SK-N-SH (cell line): ENCODE measurements around the gene SACM1L. TPM values are rescaled to one million over a fixed set of nuclear protein-coding genes. Genes with fewer than 3 reads are reported as not detected.

Experiments
- CTCF ChIA-PET: fragments of 300-600, 350-600 bp; formaldehyde crosslinking; extraction: SDS; loops from one replicate; lab custom pipeline; 2021; lab: Yijun Ruan, JAX
- POLR2A ChIA-PET: fragments of 350-600 bp; sonication (Branson Sonifier 250); formaldehyde crosslinking; extraction: SDS; loops from one replicate; lab custom pipeline; 2020; ENCODE audit warnings: antibody characterized with exemption, inconsistent platforms; lab: Yijun Ruan, JAX
- DNase-seq: peaks from one replicate; pipeline ENCODE4 v3.0.0; 2012
- H2AFZ ChIP-seq: fragments of 200-600 bp; sonication (generic); 2 replicates; pipeline ENCODE4 v1.8.1; 2016; ENCODE audit warnings: antibody characterized with exemption, mild to moderate bottlenecking, low read depth
- H3F3A ChIP-seq: fragments of 200-600 bp; sonication (generic); replicated peaks from 2 replicates; pipeline ENCODE3; 2016; ENCODE audit warnings: antibody characterized with exemption, mild to moderate bottlenecking; ENCODE audit not compliant: insufficient read depth
- H3K27ac ChIP-seq, 2 experiments: fragments of 200-500 bp in 1 of 2; fragments of 200-600 bp in 1 of 2; sonication (Bioruptor generic) in 1 of 2; sonication (generic), shearing (Covaris generic) in 1 of 2; 2 replicates each; pipeline versions ENCODE4 v1.5.1 to v1.6.1; 2014 to 2016; ENCODE audit warnings: low read depth in 2 of 2, inconsistent platforms in 1 of 2, low read length in 1 of 2, mild to moderate bottlenecking in 1 of 2, mixed read lengths in 1 of 2
- H3K27me3 ChIP-seq: fragments of 200-600 bp; sonication (generic), shearing (Covaris generic); 2 replicates; pipeline ENCODE4 v1.6.1; 2016; ENCODE audit warnings: mixed run types; ENCODE audit not compliant: insufficient read depth
- H3K36me3 ChIP-seq, 2 experiments: fragments of 200-500 bp in 1 of 2; fragments of 200-600 bp in 1 of 2; sonication (Bioruptor generic) in 1 of 2; sonication (generic) in 1 of 2; replicated peaks in 1 of 2; 2 replicates each; pipeline versions ENCODE3 to v1.5.1; 2014 to 2016; ENCODE audit warnings: low read length in 1 of 2, mild to moderate bottlenecking in 1 of 2; ENCODE audit not compliant: insufficient read depth in 2 of 2, control insufficient read depth in 1 of 2
- H3K4me1 ChIP-seq, 2 experiments: fragments of 200-500 bp in 1 of 2; fragments of 200-600 bp in 1 of 2; sonication (Bioruptor generic) in 1 of 2; sonication (generic), shearing (Covaris generic) in 1 of 2; 2 replicates each; pipeline versions ENCODE4 v1.5.1 to v1.6.1; 2014 to 2016; ENCODE audit warnings: low read depth in 1 of 2, low read length in 1 of 2, mixed run types in 1 of 2; ENCODE audit not compliant: insufficient read depth in 2 of 2, control insufficient read depth in 1 of 2
- H3K4me2 ChIP-seq: fragments of 200-600 bp; sonication (generic), shearing (Covaris generic); 2 replicates; pipeline ENCODE4 v1.6.1; 2017; ENCODE audit warnings: mixed run types
- H3K4me3 ChIP-seq, 2 experiments: fragments of 200-500 bp in 1 of 2; fragments of 200-600 bp in 1 of 2; sonication (Bioruptor generic) in 1 of 2; sonication (generic), shearing (Covaris generic) in 1 of 2; 2 replicates each; pipeline versions ENCODE4 v1.5.1 to v1.8.1; 2014 to 2016; ENCODE audit warnings: low read depth in 2 of 2, inconsistent platforms in 1 of 2, low read length in 1 of 2, mild to moderate bottlenecking in 1 of 2, mixed read lengths in 1 of 2, moderate library complexity in 1 of 2
- H3K79me2 ChIP-seq: fragments of 200-600 bp; sonication (generic); 2 replicates; pipeline ENCODE4 v1.8.1; 2017; ENCODE audit warnings: mild to moderate bottlenecking; ENCODE audit not compliant: insufficient read depth
- H3K9ac ChIP-seq: fragments of 200-600 bp; sonication (generic); 2 replicates; pipeline ENCODE4 v1.6.1; 2017; ENCODE audit warnings: mixed run types
- H3K9me2 ChIP-seq: fragments of 200-600 bp; sonication (generic); 2 replicates; pipeline ENCODE4 v1.6.1; 2017; ENCODE audit warnings: mixed run types
- H3K9me3 ChIP-seq: fragments of 200-600 bp; sonication (generic); 2 replicates; pipeline ENCODE4 v1.6.1; 2017; ENCODE audit warnings: mixed run types, mild to moderate bottlenecking, moderate library complexity
- H4K20me1 ChIP-seq: fragments of 200-600 bp; sonication (generic); 2 replicates; pipeline ENCODE4 v1.6.1; 2017; ENCODE audit warnings: mild to moderate bottlenecking, mixed run types; ENCODE audit not compliant: insufficient read depth
- FOSL2 ChIP-seq: IDR thresholded peaks from 2 replicates; pipeline ENCODE4 v1.4.0; 2012; ENCODE audit warnings: low read depth, mild to moderate bottlenecking, moderate library complexity, borderline replicate concordance
- GABPA ChIP-seq: IDR thresholded peaks from 2 replicates; pipeline ENCODE4 v1.4.0; 2012; ENCODE audit warnings: low read depth, mild to moderate bottlenecking
- IRF3 ChIP-seq: fragments of 150-350 bp; IDR thresholded peaks from 2 replicates; pipeline ENCODE4 v1.6.1; 2016; ENCODE audit warnings: mild to moderate bottlenecking, low read depth, low read length
- JUND ChIP-seq: IDR thresholded peaks from 2 replicates; pipeline ENCODE4 v1.4.0; 2012
- MXI1 ChIP-seq: IDR thresholded peaks from 2 replicates; pipeline ENCODE4 v1.6.1; 2012; ENCODE audit warnings: mild to moderate bottlenecking, low read depth, low read length, improper control_type of control experiment
- NFIC ChIP-seq: IDR thresholded peaks from 2 replicates; pipeline ENCODE4 v1.4.0; 2012; ENCODE audit warnings: borderline replicate concordance
- NRF1 ChIP-seq: IDR thresholded peaks from 2 replicates; pipeline ENCODE4 v1.6.1; 2012; ENCODE audit warnings: low read depth, mild to moderate bottlenecking, low read length
- REST ChIP-seq: IDR thresholded peaks from 2 replicates; pipeline ENCODE4 v1.6.1; 2012; ENCODE audit warnings: mild to moderate bottlenecking, low read depth, low read length, moderate library complexity
- RFX5 ChIP-seq: IDR thresholded peaks from 2 replicates; pipeline ENCODE4 v1.6.1; 2012; ENCODE audit warnings: mild to moderate bottlenecking, improper control_type of control experiment, low read length
- SIN3A ChIP-seq: IDR thresholded peaks from 2 replicates; pipeline ENCODE4 v1.6.1; 2012; ENCODE audit warnings: low read depth, mild to moderate bottlenecking, low read length, moderate library complexity, borderline replicate concordance
- SMC3 ChIP-seq: IDR thresholded peaks from 2 replicates; pipeline ENCODE4 v1.6.1; 2012; ENCODE audit warnings: low read depth, low read length, improper control_type of control experiment
- TCF12 ChIP-seq: IDR thresholded peaks from 2 replicates; pipeline ENCODE4 v1.4.0; 2012
- TEAD4 ChIP-seq: IDR thresholded peaks from 2 replicates; pipeline ENCODE4 v1.4.0; 2012; ENCODE audit warnings: mild to moderate bottlenecking, borderline replicate concordance; ENCODE audit not compliant: insufficient read depth
- USF2 ChIP-seq: fragments of 150-350 bp; IDR thresholded peaks from 2 replicates; pipeline ENCODE4 v1.6.1; 2017; ENCODE audit warnings: antibody characterized with exemption, low read length, low read depth, borderline replicate concordance
- YY1 ChIP-seq: IDR thresholded peaks from 2 replicates; pipeline ENCODE4 v1.4.0; 2012; ENCODE audit warnings: low read depth, mild to moderate bottlenecking
- ZBTB33 ChIP-seq: IDR thresholded peaks from 2 replicates; pipeline ENCODE4 v1.4.0; 2012; ENCODE audit warnings: low read depth, borderline replicate concordance
- WGBS: methylation state at CpG from one replicate; pipeline ENCODE4 v1.1.6; 2017; ENCODE audit warnings: low lambda C conversion rate; 5-methylcytosine and 5-hydroxymethylcytosine counted together
- polyA plus RNA-seq, 3 experiments: library from polyadenylated mRNA; depleted of rRNA; stranded (reverse); fragments of >200 nt; gene quantifications; 2 replicates each; pipeline ENCODE4 v1.2.3, GENCODE V29; 2012

Gene SACM1L
- polyA plus RNA-seq, 1 of the 3 experiments (the other 2 are of a cell fraction) = 11.2 TPM

- H3K4me3 ChIP-seq = no peak overlapping the region
- no peak overlapping the region for H3K27ac ChIP-seq
- H3F3A ChIP-seq = no peaks in the 10 kb centered on the region
- CTCF ChIA-PET = no interaction called here
- no peak overlapping the region for H2AFZ ChIP-seq
- no peaks in the 10 kb centered on the region for H4K20me1 ChIP-seq
- no peak overlapping the region for H3K9ac ChIP-seq
- H3K4me2 ChIP-seq = no peak overlapping the region
- no peak for TF ChIP-seq TEAD4
- no peak for TF ChIP-seq USF2
- TF ChIP-seq SMC3 = no peak
- no peak for TF ChIP-seq IRF3
- no peak for TF ChIP-seq NFIC
- TF ChIP-seq FOSL2 = no peak
- TF ChIP-seq RFX5 = no peak
- TF ChIP-seq JUND = no peak
- TF ChIP-seq, all 33 proteins: peak for 0
- no peaks in the 10 kb centered on the region for H3K9me3 ChIP-seq
- H3K79me2 ChIP-seq = no peaks in the 10 kb centered on the region
- peaks cover 10% of the 10 kb centered on the region; the same call in 1 of the 2 replicates for H3K27me3 ChIP-seq
- H3K4me1 ChIP-seq = no peaks in the 10 kb centered on the region
- DNase-seq = no peak
- H3K9me2 ChIP-seq = no peaks in the 10 kb centered on the region
- POLR2A ChIA-PET = no interaction called here
- WGBS = 30% methylated on average over 2 of the region's 3 CpGs
- no peaks in the 10 kb centered on the region for H3K36me3 ChIP-seq
Measured at GRCh38 chr3:45778761-45779201, 89.6 kb downstream of the SACM1L start.

GRCh38 chr3:45779746-45780735 lies 90.8 kb downstream of the SACM1L start:
- no peaks in the 10 kb centered on the region for H3K4me1 ChIP-seq
- DNase-seq = no peak
- no peak overlapping the region for H3K4me3 ChIP-seq
- CTCF ChIA-PET = no interaction called here
- H2AFZ ChIP-seq = no peak overlapping the region
- no peak overlapping the region for H3K4me2 ChIP-seq
- H3K9me3 ChIP-seq = no peaks in the 10 kb centered on the region
- no peaks in the 10 kb centered on the region for H3K36me3 ChIP-seq
- WGBS = 67% methylated on average over 23 of the region's 35 CpGs
- H3K27ac ChIP-seq = no peak overlapping the region
- no peaks in the 10 kb centered on the region for H3K9me2 ChIP-seq
- H3K27me3 ChIP-seq = peaks cover 7% of the 10 kb centered on the region; the same call in 1 of the 2 replicates
- H3K79me2 ChIP-seq = no peaks in the 10 kb centered on the region
- H3F3A ChIP-seq = no peaks in the 10 kb centered on the region
- H4K20me1 ChIP-seq = no peaks in the 10 kb centered on the region
- POLR2A ChIA-PET = no interaction called here
- TF ChIP-seq YY1 = no peak
- TF ChIP-seq SMC3 = no peak
- no peak for TF ChIP-seq IRF3
- TF ChIP-seq SIN3A = no peak
- no peak for TF ChIP-seq FOSL2
- TF ChIP-seq NRF1 = no peak
- TF ChIP-seq ZBTB33 = no peak
- TF ChIP-seq MXI1 = no peak
- TF ChIP-seq TCF12 = no peak
- TF ChIP-seq GABPA = no peak
- no peak for TF ChIP-seq REST
- H3K9ac ChIP-seq = no peak overlapping the region
